Activated naive CD4-positive, alpha-beta T cell treated with anti-CD3 and anti-CD28 coated beads, Interleukin-2, amount 50 U/mL, for 72 hours (primary cell): ENCODE data around the gene IMP4. TPM values are rescaled to one million over a fixed set of nuclear protein-coding genes. Genes with fewer than 3 reads are reported as not detected.

Experiments
- ATAC-seq, 2 donors: fragments of 150-1000 bp; cut with Tn5 transposase; 2 replicates each; pipeline ENCODE4 v1.10.0; 2021; ENCODE audit warnings: mild to moderate bottlenecking in 2 of 2, moderate library complexity in 2 of 2
- DNase-seq, 2 donors: peaks; one replicate each; pipeline ENCODE4 v3.0.0; 2021 to 2022; ENCODE audit warnings: low spot score in 2 of 2
- H3K27ac Mint-ChIP-seq, 2 donors: one replicate each; pipeline ENCODE4 v1.8.0; 2022; ENCODE audit warnings: mild to moderate bottlenecking in 2 of 2, mixed read lengths in 2 of 2
- H3K36me3 Mint-ChIP-seq, 2 donors: one replicate each; pipeline ENCODE4 v1.8.0; 2022; ENCODE audit warnings: mixed read lengths in 2 of 2
- H3K9me3 Mint-ChIP-seq, 2 donors: one replicate each; pipeline ENCODE4 v1.8.0; 2022; ENCODE audit warnings: mixed read lengths in 2 of 2
- total RNA-seq, 2 donors: library from RNA; stranded (reverse); gene quantifications; one replicate each; pipeline ENCODE4 v1.2.3, GENCODE V29; 2022

The IMP4 gene
- total RNA-seq, 2 donors from 2014 or later = 91.0 to 106 TPM

GRCh38 chr2:130346041-130346740 lies 3.5 kb downstream of the IMP4 start:
- peak overlapping the region in 1 of 2 donors; percentile 44 for H3K27ac Mint-ChIP-seq
- no peak for ATAC-seq

GRCh38 chr2:130346741-130347066 lies 4.0 kb downstream of the IMP4 start:
- ATAC-seq (no peak), DNase-seq (no peak)
- Mint-ChIP-seq H3K36me3 (peaks cover 30 to 44% of the 10 kb centered on the region in 2 donors), H3K9me3 (no peaks in the 10 kb centered on the region), H3K27ac (no peak overlapping the region)

More at GRCh38 chr2:130346041-130346740, 3.5 kb downstream of the IMP4 start:
- Mint-ChIP-seq H3K36me3 (peaks cover 30 to 44% of the 10 kb centered on the region in 2 donors), H3K9me3 (no peaks in the 10 kb centered on the region)
- no peak for DNase-seq

DNA sequence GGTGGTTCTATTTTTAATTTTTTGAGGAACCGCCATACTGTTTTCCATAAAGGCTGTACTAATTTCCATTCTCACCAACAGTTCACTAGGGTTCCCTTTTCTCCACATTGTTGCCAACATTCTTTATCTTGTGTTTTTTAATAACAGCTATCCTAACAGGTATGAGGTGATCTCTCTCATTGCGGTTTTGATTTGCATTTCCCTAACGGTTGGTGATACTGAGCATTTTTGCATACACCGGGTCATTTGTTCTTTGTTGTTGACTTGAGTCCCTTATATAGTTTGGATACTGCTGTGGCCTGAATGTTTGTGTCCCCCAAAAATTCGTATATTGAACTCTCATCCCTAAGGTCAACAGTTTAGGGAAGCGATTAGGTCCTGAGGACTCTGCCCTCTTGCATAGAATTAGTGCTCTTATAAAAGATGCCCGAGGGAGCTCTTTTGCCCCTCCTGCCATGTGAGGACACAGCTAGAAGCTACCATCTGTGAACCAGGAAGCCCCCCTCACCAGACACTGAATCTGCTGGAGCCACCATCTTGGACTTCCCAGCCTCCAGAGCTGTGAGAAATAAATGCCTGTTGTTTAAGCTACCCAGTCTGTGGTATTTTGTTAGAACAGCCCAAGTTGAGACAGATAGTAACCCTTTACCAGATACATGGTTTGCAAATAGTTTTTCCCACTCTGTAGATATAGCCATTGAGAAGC lies 4.7 kb downstream of the IMP4 start:
- no peak for ATAC-seq
- DNase-seq = no peak
- no peaks in the 10 kb centered on the region for H3K9me3 Mint-ChIP-seq
- H3K36me3 Mint-ChIP-seq = peaks cover 30 to 38% of the 10 kb centered on the region in 2 donors
- peak overlapping the region in 1 of 2 donors; percentile 75 for H3K27ac Mint-ChIP-seq

DNA sequence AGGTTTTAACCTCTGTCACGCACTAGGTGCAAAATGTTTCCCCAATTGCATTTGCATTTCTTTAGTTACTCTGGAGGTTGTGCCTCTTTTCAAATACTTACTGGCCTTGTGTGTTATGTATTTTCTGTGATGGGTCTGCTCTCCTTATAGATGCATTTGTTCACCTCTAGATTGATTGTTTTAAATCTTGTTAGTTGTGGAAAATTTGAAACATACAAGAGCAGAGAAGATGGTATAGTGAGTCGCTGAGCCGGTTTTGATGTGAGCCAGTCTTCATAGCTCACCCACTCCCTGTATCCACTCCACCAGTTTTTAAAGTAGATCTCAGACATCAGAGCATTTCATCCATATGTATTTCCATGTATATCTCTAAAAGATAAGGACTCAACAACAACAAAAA lies 6.5 kb downstream of the IMP4 start:
- ATAC-seq (peak in 1 of 2 donors; percentile 28), DNase-seq (no peak)
- H3K27ac Mint-ChIP-seq = no peak overlapping the region
- H3K36me3 Mint-ChIP-seq = peaks cover 28 to 30% of the 10 kb centered on the region in 2 donors
- no peaks in the 10 kb centered on the region for H3K9me3 Mint-ChIP-seq

- no peak for DNase-seq
- Mint-ChIP-seq H3K9me3 (no peaks in the 10 kb centered on the region), H3K36me3 (peaks cover 8 to 9% of the 10 kb centered on the region in 2 donors), H3K27ac (peak overlapping the region in 1 of 2 donors; percentile 40)
- ATAC-seq = no peak
Measured at GRCh38 chr2:130351711-130352110, 9.0 kb downstream of the IMP4 start.

GRCh38 chr2:130352237-130352636 lies 9.5 kb downstream of the IMP4 start:
- H3K27ac Mint-ChIP-seq = peak overlapping the region in 1 of 2 donors; percentile 74
- ATAC-seq = no peak
- no peaks in the 10 kb centered on the region for H3K9me3 Mint-ChIP-seq
- no peak for DNase-seq
- H3K36me3 Mint-ChIP-seq = peaks cover 4 to 5% of the 10 kb centered on the region in 2 donors

DNA sequence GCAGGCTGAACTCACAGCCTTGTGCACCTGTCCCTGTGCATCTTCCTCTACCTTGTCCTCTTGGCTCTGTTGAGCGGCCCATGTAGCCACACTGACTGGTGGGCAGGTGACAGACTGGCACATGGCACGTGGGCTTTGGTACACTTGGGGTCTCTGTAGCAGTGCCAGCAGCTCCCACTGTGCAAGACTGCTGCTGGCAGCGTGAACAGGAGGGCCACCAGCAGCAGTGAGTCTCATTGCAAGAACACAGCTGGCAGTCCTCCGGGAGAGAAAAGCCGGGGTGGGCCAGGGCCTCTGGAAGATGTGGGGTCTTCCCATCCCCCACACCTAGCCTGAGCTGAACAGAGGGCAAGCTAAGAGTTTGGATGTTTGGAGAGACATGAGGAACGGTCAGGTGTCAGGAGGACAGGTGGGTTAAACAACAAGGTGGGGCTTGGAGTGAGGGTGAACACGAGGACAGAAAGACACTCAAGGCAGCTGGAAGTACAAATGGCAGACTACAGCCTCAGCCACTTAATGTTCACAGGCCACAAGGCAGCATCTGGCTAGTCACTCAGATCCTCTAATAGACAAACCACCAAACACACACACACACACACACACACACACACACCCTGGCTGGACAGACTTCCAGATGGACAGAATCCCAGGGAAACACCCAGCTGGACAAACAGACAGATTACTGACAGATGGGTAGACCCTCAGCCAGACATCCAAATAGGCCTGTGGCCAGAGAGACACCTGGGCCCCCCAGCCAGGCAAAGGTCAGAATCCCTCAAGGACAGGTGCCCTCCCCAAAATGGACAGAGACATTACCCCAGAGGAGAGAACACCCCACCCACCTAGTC lies 10.8 kb downstream of the IMP4 start:
- ATAC-seq (no peak), DNase-seq (no peak)
- no peaks in the 10 kb centered on the region for H3K9me3 Mint-ChIP-seq
- no peak overlapping the region for H3K27ac Mint-ChIP-seq
- no peaks in the 10 kb centered on the region for H3K36me3 Mint-ChIP-seq

- ATAC-seq = no peak
- no peak for DNase-seq
- H3K36me3 Mint-ChIP-seq = no peaks in the 10 kb centered on the region
- no peak overlapping the region for H3K27ac Mint-ChIP-seq
- no peaks in the 10 kb centered on the region for H3K9me3 Mint-ChIP-seq
Measured at GRCh38 chr2:130354139-130354428, 11.4 kb downstream of the IMP4 start.

DNA sequence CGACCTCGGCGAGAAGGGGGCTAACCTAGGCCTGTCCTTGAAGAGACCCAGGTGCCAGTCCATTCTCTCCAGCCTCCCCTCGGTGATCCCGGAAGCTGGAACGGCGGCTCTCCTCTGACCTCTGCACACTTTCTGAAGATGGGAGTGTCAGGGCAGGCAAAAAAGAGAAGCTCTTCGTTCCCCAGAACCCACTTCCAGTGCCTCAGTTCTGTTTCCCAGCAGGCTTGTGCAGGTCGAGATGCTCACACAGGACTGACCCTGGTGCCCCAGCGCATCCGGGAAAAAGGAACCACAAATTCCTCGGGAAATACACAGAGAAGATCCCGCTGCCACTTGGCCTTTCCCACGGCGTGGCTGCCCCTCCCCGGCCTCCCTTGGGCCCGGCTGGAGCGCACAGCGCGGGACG lies 12.5 kb downstream of the IMP4 start:
- DNase-seq = no peak
- ATAC-seq = no peak
- no peaks in the 10 kb centered on the region for H3K9me3 Mint-ChIP-seq
- peak overlapping the region; percentile 22 to 48 for H3K27ac Mint-ChIP-seq
- H3K36me3 Mint-ChIP-seq = peaks cover 0 to 5% of the 10 kb centered on the region in 2 donors

- Mint-ChIP-seq H3K9me3 (no peaks in the 10 kb centered on the region), H3K27ac (peak within 1 kb of the TSS; percentile 22 to 48), H3K36me3 (peaks cover 0 to 5% of the 10 kb centered on the region in 2 donors)
- DNase-seq = peak; percentile 69 to 77
- ATAC-seq = peak; percentile 95
Measured at GRCh38 chr2:130355578-130356431, 13.1 kb downstream of the IMP4 start, which contains the start of gene PTPN18. PTPN18 (plus strand) TSS chr2:130356056; CDS start chr2:130356108, 52 bp downstream.

DNA sequence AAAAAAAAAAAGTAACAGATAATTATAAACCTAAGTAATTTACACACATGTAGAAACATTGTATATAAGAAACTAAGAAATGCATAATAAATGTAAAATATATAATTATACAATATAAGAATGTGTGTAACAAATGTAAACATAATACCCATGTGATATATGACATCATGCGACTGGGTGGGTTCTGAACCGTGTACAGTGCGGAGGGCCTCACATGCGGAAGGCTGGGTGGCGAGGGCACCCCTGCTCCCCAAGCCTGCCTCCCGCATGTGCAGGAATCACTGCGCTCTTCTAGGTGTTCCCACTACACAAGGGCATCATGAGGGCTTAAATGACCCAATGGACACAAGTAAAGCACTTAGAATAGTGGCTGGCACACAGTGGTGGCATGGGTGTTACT lies 15.2 kb downstream of the IMP4 start:
- ATAC-seq (no peak), DNase-seq (no peak)
- Mint-ChIP-seq H3K9me3 (no peaks in the 10 kb centered on the region), H3K27ac (no peak overlapping the region), H3K36me3 (peaks cover 0 to 5% of the 10 kb centered on the region in 2 donors)

- DNase-seq (no peak), ATAC-seq (no peak)
- H3K36me3 Mint-ChIP-seq = peaks cover 0 to 5% of the 10 kb centered on the region in 2 donors
- H3K27ac Mint-ChIP-seq = no peak overlapping the region
- no peaks in the 10 kb centered on the region for H3K9me3 Mint-ChIP-seq
Measured at GRCh38 chr2:130358420-130359350, 16.0 kb downstream of the IMP4 start.

GRCh38 chr2:130359466-130359865 lies 16.8 kb downstream of the IMP4 start:
- no peak overlapping the region for H3K27ac Mint-ChIP-seq
- DNase-seq (no peak), ATAC-seq (no peak)
- H3K9me3 Mint-ChIP-seq = no peaks in the 10 kb centered on the region
- peaks cover 0 to 5% of the 10 kb centered on the region in 2 donors for H3K36me3 Mint-ChIP-seq

DNA sequence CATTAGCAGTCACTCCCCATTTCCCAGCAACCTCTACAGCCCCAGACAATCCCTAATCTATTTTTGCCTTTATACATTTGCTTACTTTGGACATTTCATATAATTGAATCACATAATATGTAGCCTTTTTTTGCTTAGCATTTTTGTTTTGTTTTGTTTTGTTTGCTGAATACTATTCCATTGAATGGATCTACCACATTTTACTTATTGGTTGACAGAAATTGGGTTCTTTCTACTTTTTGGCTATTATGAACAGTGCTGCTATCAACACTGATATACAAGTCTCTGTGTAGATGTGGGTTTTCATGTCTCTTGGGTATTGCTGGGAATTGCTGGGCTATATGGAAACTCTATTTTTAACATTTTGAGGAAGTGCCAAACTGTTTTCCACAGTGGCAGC lies 20.8 kb downstream of the IMP4 start:
- Mint-ChIP-seq H3K9me3 (no peaks in the 10 kb centered on the region), H3K27ac (no peak overlapping the region)

DNA sequence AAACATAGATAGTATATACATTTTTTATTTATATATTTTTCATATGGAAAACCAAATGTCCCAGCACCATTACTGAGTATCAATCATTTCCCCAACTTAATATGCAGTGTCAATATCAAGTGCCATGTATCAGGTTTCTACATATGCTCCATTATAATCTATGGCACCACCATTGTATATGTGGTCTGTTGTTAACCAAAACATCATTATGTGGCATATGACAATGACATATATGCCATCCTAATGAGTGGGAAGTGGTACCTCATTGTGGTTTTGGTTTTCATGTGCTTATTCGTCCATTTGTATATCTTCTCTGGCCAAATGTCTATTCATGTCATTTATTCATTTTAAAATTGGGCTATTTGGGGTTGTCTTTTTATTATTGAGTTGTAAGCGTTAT lies 22.4 kb downstream of the IMP4 start:
- ATAC-seq (no peak), DNase-seq (no peak)
- H3K9me3 Mint-ChIP-seq = no peaks in the 10 kb centered on the region
- no peak overlapping the region for H3K27ac Mint-ChIP-seq
- peaks cover under 1 to 5% of the 10 kb centered on the region in 2 donors for H3K36me3 Mint-ChIP-seq

More for the DNA sequence above, 20.8 kb downstream of the IMP4 start:
- ATAC-seq = no peak
- H3K36me3 Mint-ChIP-seq = peaks cover 0 to 5% of the 10 kb centered on the region in 2 donors
- DNase-seq = no peak
